Breast epithelium (tissue), 3 donors: ENCODE results near the gene LHFPL5.

Experiments
- POLR2A ChIP-seq: fragments of 450-650 bp; IDR thresholded peaks from one replicate; pipeline ENCODE4 v1.6.1; 2016; ENCODE audit warnings: antibody characterized with exemption, mild to moderate bottlenecking, moderate library complexity
- TF ChIP-seq, protein P1 (sequence below), 3 donors: fragments of 450-650 bp; IDR thresholded peaks; one replicate each; pipeline ENCODE4 v1.5.1; 2016 to 2017; ENCODE audit warnings: antibody characterized with exemption in 3 of 3, mild to moderate bottlenecking in 3 of 3, moderate library complexity in 3 of 3

DNA sequence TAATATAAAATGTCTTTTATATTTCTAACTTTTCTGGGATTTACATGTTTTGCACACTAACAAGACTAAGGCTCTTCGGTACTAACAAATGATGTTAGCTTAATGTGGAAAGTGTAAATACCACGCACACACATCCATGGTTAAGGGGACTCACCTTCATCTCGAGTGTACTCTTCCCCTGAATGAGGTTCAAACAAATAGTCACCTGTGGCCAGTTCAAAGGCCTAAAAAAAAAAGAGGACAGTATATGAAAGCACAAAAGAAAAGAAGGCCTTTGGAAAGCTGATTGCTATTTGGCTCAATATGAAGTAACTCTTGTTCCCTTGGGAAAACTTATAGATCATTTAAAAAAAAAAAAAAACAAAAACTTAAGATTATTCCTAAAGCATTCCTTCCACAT lies 37.2 kb downstream of the LHFPL5 start:
- TF ChIP-seq, protein P1, sequence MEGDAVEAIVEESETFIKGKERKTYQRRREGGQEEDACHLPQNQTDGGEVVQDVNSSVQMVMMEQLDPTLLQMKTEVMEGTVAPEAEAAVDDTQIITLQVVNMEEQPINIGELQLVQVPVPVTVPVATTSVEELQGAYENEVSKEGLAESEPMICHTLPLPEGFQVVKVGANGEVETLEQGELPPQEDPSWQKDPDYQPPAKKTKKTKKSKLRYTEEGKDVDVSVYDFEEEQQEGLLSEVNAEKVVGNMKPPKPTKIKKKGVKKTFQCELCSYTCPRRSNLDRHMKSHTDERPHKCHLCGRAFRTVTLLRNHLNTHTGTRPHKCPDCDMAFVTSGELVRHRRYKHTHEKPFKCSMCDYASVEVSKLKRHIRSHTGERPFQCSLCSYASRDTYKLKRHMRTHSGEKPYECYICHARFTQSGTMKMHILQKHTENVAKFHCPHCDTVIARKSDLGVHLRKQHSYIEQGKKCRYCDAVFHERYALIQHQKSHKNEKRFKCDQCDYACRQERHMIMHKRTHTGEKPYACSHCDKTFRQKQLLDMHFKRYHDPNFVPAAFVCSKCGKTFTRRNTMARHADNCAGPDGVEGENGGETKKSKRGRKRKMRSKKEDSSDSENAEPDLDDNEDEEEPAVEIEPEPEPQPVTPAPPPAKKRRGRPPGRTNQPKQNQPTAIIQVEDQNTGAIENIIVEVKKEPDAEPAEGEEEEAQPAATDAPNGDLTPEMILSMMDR (IDR thresholded peaks at IDR 0.05): no peak
- no peak for TF ChIP-seq POLR2A
